Prostate gland (tissue), 2 donors: ENCODE results near the gene C14orf132.

ENCODE experiments used
- POLR2A ChIP-seq: fragments of 450-650 bp; IDR thresholded peaks from one replicate; pipeline ENCODE4 v1.6.1; 2016; ENCODE audit warnings: antibody characterized with exemption, mild to moderate bottlenecking
- POLR2AphosphoS5 ChIP-seq: sonication (generic); formaldehyde crosslinking; IDR thresholded peaks from one replicate; pipeline ENCODE4 v1.6.1; 2017; ENCODE audit warnings: antibody characterized with exemption
- TF ChIP-seq, protein P1 (sequence below), 4 experiments: fragments of 200-600 bp in 2 of 4; fragments of 450-650 bp in 2 of 4; sonication (generic) in 2 of 4; IDR thresholded peaks; 1 replicate in 3 of 4; 2 replicates in 1 of 4; pipeline ENCODE4 v1.5.1; 2016 to 2019; ENCODE audit warnings: antibody characterized with exemption in 4 of 4, mild to moderate bottlenecking in 2 of 4, moderate library complexity in 2 of 4

DNA sequence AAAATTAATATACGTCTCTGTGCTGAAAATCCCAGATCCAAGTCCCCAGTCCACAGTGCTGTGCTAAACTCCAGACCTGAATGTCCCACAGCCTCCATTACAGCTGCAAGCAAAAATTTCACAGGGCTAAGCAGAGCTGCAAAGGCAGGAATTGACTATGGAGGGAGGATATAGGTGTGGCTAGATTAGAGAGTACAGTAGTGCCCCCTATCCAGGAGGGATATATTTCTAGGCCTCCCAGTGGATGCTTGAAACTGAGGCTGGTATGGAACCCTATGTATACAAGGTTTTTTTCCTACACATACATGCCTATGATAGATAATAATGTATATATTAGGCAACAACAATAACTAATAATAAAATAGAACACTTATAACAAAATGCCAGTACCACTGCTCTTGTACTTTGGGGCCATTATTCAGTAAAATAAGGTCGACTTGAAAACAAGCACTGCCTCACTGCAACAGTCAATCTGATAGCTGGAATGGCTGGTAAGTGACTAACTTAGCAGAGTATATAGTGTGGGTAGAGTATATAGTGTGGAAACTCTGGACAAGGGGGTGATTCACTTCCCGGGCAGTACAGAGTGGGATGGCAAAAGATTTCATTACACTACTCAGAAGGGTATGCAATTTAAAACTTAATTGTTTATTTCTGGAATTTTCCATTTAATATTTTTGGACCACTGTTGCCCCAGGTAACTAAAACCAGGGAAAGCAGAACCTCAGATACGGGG is 82.7 kb downstream of the C14orf132 start:
- no peak for TF ChIP-seq POLR2AphosphoS5
- TF ChIP-seq, protein P1, sequence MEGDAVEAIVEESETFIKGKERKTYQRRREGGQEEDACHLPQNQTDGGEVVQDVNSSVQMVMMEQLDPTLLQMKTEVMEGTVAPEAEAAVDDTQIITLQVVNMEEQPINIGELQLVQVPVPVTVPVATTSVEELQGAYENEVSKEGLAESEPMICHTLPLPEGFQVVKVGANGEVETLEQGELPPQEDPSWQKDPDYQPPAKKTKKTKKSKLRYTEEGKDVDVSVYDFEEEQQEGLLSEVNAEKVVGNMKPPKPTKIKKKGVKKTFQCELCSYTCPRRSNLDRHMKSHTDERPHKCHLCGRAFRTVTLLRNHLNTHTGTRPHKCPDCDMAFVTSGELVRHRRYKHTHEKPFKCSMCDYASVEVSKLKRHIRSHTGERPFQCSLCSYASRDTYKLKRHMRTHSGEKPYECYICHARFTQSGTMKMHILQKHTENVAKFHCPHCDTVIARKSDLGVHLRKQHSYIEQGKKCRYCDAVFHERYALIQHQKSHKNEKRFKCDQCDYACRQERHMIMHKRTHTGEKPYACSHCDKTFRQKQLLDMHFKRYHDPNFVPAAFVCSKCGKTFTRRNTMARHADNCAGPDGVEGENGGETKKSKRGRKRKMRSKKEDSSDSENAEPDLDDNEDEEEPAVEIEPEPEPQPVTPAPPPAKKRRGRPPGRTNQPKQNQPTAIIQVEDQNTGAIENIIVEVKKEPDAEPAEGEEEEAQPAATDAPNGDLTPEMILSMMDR (IDR thresholded peaks at IDR 0.05): no peak
- TF ChIP-seq POLR2A: no peak
